Measurements from ENCODE around the gene NUDT19.

DNA sequence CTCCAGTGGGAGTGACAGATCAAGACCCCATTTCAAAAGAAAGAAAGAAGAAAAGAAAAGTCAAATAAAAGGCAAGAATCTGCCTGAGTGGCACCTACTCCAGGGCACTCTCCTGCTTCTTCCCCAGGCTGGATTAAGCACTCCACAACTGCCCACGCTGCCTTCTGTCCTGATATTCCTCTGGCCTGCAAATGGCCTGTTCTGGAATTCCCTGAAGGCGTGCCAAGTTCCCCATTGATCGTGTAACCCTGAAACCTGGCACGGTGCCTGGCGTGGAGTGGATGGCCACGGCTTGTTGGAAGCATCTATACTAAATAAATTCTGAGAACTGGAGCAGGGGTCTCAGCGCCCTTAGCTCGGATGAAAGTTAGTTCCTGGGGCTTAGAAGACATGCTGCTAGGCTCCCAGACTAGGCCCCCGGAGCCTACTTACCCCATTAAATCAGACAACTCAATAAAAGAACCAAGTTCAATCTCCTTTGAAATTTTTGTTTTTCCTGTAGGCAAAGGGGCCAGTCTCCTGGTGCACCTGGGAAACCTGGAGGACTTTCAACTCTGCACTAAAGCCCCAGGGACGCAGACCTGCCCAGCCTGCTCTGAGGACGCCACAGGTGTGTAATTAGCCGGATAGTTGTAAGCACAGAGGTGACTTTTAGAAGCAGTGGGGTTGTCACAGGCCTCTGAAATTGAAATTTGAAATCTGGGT is 38.6 kb upstream of the NUDT19 start:
- TF ChIP-seq, protein P1, sequence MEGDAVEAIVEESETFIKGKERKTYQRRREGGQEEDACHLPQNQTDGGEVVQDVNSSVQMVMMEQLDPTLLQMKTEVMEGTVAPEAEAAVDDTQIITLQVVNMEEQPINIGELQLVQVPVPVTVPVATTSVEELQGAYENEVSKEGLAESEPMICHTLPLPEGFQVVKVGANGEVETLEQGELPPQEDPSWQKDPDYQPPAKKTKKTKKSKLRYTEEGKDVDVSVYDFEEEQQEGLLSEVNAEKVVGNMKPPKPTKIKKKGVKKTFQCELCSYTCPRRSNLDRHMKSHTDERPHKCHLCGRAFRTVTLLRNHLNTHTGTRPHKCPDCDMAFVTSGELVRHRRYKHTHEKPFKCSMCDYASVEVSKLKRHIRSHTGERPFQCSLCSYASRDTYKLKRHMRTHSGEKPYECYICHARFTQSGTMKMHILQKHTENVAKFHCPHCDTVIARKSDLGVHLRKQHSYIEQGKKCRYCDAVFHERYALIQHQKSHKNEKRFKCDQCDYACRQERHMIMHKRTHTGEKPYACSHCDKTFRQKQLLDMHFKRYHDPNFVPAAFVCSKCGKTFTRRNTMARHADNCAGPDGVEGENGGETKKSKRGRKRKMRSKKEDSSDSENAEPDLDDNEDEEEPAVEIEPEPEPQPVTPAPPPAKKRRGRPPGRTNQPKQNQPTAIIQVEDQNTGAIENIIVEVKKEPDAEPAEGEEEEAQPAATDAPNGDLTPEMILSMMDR (IDR thresholded peaks at IDR 0.05): no peak
- no peak for TF ChIP-seq EP300 (IDR thresholded peaks at IDR 0.05)
- no peak for TF ChIP-seq POLR2A (IDR thresholded peaks at IDR 0.05; ENCODE audit: low read depth)

Data from esophagus muscularis mucosa (tissue), 4 donors.